HG03342 (cell line): ENCODE results near the gene PLA2G4E.

Experiments
- ATAC-seq: cut with Tn5 transposase; IDR thresholded peaks from one replicate; pipeline ENCODE4 v1.9.1; 2021; ENCODE audit warnings: mild to moderate bottlenecking, moderate library complexity; ENCODE audit not compliant: unreplicated experiment

PLA2G4E gene

DNA sequence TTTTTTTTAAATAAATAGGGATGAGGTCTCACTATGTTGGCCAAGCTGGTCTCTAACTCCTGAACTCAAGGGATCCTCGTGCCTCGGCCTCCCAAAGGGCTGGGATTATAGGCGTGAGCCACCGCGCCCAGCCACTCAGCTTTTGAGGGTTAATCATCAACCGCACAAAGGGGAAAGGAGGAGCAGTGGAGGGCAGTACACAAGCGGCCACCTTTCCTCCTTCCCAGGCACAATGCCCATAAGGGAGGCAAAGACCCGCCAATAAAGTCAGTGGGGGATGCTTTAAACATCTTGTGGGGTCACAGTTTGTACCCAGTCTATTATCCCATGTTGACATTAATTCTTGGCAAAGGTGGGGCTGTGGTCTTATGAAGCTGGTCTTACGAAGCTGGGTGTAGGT, 80.9 kb downstream of the PLA2G4E start:
- no peak for ATAC-seq

DNA sequence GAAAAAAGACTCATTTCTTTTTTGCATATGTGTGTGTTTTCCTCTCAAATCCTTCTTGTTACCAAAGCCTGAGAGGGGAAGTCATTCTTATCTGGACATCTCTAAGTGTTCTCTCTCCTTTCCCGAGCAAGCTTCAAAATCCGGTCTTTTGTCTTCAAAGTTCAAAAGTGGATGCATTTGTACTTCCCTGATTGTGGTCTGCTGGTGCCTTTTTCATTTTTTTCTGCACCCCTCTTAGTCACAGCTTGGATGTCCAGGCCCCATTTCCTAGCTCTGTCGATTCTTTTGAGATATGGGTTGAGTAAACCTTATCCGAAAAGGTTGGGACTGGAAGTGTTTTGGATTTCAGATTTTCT, 83.3 kb downstream of the PLA2G4E start:
- ATAC-seq = no peak

DNA sequence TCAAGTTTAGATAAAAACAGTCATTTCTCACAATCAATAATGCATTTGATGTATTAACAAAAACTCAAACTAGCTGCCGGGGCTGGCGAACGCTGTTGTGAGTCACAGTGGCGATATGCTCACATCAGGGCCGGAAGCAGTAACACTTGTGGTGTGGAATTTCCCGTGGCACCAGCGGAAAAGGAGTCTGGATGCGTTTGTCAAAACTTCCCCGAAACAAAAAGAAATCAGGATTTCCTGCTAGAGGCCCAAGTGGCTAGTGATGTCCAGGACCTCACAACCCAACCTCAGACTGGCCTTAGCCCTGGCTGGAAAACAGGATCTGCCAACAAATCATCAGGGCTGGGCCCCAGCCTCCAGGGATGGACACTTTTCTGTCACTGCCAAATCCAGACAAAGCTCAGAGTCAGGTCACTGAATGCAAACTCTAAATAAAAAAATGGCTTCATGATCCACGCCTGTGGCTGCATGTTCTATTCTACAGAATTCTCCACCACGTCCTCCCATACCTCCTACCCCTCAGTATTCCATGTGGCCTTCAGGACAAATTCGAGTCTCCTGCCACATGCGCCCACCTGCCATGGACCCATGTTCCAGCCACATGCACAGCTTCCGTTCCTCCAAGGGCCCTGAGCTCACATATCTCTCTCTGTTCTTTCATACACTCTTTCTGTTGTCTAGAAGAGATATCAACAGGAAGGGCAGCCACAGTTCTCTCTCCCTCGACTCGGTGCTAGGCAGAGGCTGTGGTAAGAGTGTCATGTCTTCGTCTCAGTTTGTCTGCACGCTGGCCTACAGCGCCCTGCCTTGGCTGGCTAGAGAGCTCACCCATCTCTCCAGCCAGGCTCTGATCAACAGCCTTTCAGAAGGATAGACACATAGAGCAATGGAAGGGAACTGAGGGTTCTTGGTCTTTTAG, 83.9 kb downstream of the PLA2G4E start:
- ATAC-seq = no peak

DNA sequence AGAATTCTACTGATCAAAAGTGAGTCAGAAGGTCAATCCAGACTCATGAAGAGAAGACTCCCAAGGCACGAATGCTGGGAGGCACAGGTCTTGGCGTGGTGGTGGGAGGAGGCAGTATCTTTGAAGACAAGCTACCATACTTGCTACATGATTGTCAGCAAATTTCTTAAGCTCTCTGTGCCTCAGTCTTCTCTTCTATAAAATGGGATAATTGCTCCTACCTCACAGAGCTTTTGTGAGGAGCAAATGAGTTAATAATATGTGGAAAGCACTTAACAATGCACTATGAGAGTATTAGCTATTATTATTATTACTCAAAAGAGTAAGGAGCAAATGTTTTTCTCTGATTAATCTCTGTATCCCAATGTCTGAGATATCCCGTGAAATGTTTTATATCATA, 84.7 kb downstream of the PLA2G4E start:
- no peak for ATAC-seq

DNA sequence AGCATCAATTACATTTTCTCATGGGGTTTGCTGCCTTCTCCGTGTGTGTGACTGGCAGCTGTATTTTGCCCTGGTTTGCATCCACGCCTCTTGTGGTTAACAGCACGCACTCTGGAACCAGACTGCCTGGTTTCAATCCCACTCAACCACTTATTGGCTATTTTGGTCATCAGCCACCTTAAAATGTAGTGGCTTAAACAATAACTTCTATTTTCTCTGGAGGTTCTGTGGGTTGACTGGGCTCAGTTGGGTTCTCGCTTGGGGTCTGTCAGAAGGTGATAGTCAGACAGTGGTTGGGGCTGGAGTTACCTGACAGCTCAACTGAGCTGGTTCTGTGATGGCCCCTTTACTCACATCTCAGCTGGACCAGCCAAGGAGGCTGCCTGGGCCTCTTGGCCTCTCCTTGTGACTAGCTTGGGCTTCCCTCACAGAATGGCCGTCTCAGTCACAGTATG, 85.2 kb downstream of the PLA2G4E start:
- ATAC-seq = no peak

DNA sequence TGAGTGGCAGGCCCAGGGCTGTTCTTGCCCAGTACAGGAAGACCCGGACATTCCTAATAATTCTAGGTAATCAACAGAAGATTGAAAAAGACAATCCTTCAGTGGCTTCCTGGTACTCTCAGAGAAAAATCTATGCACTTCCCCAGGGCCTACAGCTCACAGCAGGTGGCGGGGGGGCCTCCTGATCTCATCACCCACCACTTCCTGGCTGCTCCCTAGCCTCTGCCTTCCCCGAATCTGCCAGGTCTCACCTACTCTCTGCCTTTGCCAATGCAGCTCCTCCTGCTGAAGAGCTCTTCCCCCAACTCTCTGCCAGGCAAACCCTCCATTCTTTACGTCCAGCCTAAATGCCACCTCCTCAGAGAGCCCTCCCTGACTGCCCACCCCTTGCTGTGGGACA, 86.0 kb downstream of the PLA2G4E start:
- ATAC-seq = no peak

DNA sequence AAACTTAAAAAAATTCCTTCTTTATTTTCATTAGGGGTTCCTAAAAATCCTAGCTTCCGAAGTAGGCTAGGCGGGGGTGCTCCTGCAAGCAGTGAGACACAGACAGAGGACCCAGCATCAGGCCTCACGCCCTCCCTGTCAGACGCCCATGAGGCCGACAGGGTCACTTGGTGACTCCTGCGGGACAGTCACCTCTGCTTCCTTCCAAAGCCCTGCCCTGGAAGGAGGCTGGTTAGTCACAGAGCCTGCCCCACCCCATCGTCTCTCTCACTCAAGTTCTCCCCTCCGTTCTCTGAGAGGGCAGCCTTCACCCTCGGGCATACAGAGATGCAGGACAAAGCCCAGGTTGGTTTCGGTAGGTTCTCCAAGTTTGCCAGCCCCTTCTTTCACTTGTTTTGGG, 87.1 kb downstream of the PLA2G4E start:
- no peak for ATAC-seq

DNA sequence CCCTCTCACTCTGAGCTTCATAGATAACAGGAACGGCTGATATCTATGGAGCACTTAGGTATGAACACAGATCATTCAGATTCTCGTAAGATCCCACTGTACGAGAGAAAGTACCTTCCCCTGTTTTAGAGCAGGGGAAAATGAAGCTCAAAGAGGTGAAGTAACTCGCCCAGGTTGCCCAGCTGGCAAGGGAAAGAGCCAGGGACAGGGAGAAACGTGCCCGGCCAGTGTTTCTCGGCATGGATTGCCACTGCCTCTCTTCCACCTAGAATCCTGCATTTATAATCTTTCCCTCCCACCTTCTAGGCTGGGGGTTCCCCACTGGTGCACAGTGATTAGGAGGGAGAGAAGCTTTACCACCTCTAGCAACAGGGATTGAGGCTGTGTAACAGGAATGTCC, 87.5 kb downstream of the PLA2G4E start:
- no peak for ATAC-seq

DNA sequence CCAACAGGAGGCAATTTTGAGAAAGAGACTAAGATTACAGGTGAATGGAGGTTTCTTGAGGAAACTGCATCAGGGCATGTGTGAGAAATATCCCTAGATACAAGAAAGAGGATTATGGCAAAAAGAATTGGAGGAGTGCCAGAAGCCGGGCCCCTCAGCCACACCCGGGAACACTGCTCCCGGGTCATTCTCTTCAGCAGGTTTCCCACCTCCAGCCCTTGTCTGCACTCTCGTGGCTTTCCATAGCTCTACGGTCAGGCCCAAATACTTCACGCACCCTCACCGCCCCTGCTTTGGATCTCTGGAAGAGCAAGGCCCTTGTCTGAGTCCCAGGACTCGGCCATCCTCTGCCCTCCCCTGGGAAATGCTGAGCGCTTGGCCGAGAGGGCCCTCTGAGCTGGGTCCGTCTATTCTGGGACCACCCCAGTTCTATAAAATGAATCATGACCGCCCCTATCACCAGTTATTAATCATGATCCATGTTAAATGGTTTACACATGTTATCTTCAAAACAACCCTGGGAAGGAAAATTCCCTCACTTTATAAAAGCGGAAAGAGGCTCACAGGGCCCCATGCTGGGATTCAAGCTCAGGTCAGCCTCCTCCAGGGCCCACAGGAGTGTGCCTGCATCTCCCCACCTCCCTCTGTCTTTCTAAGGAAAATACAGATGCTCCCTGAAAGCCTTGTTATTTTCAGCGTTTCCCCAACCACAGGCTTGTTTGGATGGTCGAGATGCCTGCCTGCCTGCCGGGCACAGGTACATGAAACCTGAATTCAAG, 88.1 kb downstream of the PLA2G4E start:
- no peak for ATAC-seq

DNA sequence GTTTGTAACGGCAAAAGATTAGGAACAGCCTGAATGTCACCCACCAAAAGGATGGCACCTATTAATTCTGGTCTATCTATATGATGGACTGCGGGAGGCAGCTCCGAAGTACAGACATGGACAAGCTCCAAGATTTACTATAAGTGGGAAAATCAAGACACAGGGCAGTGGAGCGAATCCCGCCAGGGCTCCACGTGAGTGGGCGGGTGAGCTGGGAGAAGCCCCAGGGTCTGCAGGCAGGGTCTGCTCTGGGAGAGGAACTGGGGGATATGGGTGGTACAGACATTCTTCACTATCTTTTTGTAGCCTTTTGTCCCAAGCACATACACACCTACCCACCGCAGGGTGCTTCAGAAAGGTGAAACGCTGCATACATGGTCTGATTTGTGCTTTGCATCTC, 88.7 kb downstream of the PLA2G4E start:
- ATAC-seq = no peak
